ENCODE measurements around the gene SCNN1A. TPM values are rescaled to one million over a fixed set of nuclear protein-coding genes. Genes with fewer than 3 reads are reported as not detected.

The SCNN1A gene
- total RNA-seq, 1 experiment from 2014 or later, result 2.9 TPM

- Histone ChIP-seq H3K9me2 (replicated peaks; ENCODE audit: low read length) (no peaks in the 10 kb centered on the region), H3K27ac (ENCODE audit: low read length) (peak within 1 kb of the TSS; percentile 82), H3K9me3 (ENCODE audit: low read length) (no peaks in the 10 kb centered on the region), H3K4me3 (ENCODE audit: low read length) (peak within 1 kb of the TSS; percentile 90), H3K36me3 (ENCODE audit: low read depth, low read length) (peaks cover 21% of the 10 kb centered on the region), H3F3A (ENCODE audit: low read length, unreplicated experiment) (no peaks in the 10 kb centered on the region), H2AFZ (ENCODE audit: low read length) (peak within 1 kb of the TSS; percentile 75), H3K4me1 (ENCODE audit: insufficient read depth, low read length) (peaks cover 27% of the 10 kb centered on the region), H3K9ac (ENCODE audit: low read length) (peak within 1 kb of the TSS; percentile 99), H3K27me3 (ENCODE audit: low read length) (no peaks in the 10 kb centered on the region), H3K4me2 (ENCODE audit: low read length) (peak within 1 kb of the TSS; percentile 96), H3K79me2 (ENCODE audit: low read length) (peaks cover 55% of the 10 kb centered on the region), H4K20me1 (ENCODE audit: low read length) (no peaks in the 10 kb centered on the region)
- ChIA-PET CTCF (interaction anchor here (1.0 to 1.8 kb wide), 3 partner anchors 47 to 81 kb away, joined by 3 to 8 read pairs (median 5); no protein-coding TSS in a partner anchor), POLR2A (ENCODE audit: unreplicated experiment) (interaction anchor here (0.7 to 1.0 kb wide), 4 partner anchors 11 to 149 kb away, joined by 3 to 7 read pairs (median 4); no protein-coding TSS in a partner anchor)
- BruUV-seq (replicated peaks), result TSS peak; percentile 78
- TF ChIP-seq EZH2 (IDR thresholded peaks at IDR 0.05; ENCODE audit: low read length, unreplicated experiment), result no peak
- TF ChIP-seq CTCF (conservative IDR thresholded peaks at IDR 0.05; ENCODE audit: low read depth, low read length), result no peak
- TF ChIP-seq EZH2phosphoT487 (IDR thresholded peaks at IDR 0.05; ENCODE audit: borderline replicate concordance, low read length), result no peak
- intact Hi-C loops (cut with micrococcal nuclease), result loop anchor here (2.0 kb wide), 1 partner anchor 43 kb away; no protein-coding TSS in a partner anchor
- peak; percentile 95 for ATAC-seq
- peak; percentile 87 for DNase-seq
Measured at GRCh38 chr12:6383572-6384498, 8.5 kb upstream of the SCNN1A start, which contains the start of gene LTBR. LTBR (plus strand) TSS chr12:6384162; CDS start chr12:6384359, 197 bp downstream.

- Histone ChIP-seq H3K9me3 (ENCODE audit: low read length) (no peaks in the 10 kb centered on the region), H3K79me2 (ENCODE audit: low read length) (peaks cover 50% of the 10 kb centered on the region), H3K4me3 (ENCODE audit: low read length) (no peak overlapping the region), H3K4me1 (ENCODE audit: insufficient read depth, low read length) (peaks cover 27% of the 10 kb centered on the region), H3K36me3 (ENCODE audit: low read depth, low read length) (peaks cover 16% of the 10 kb centered on the region), H4K20me1 (ENCODE audit: low read length) (no peaks in the 10 kb centered on the region), H2AFZ (ENCODE audit: low read length) (no peak overlapping the region), H3K9ac (ENCODE audit: low read length) (no peak overlapping the region; the same call in 1 of the 2 replicates), H3K27me3 (ENCODE audit: low read length) (no peaks in the 10 kb centered on the region), H3K9me2 (replicated peaks; ENCODE audit: low read length) (no peaks in the 10 kb centered on the region), H3F3A (ENCODE audit: low read length, unreplicated experiment) (no peaks in the 10 kb centered on the region), H3K27ac (ENCODE audit: low read length) (0 out of 2 replicates have a peak overlapping the region, but pooled peaks have one; percentile 82), H3K4me2 (ENCODE audit: low read length) (peak overlapping the region; percentile 96)
- BruUV-seq (replicated peaks), result no TSS peak
- TF ChIP-seq CTCF (conservative IDR thresholded peaks at IDR 0.05; ENCODE audit: low read depth, low read length) (no peak), EZH2 (IDR thresholded peaks at IDR 0.05; ENCODE audit: low read length, unreplicated experiment) (no peak), EZH2phosphoT487 (IDR thresholded peaks at IDR 0.05; ENCODE audit: borderline replicate concordance, low read length) (no peak)
- CTCF ChIA-PET, result interaction anchor here (1.4 to 1.8 kb wide), 2 partner anchors 46 to 57 kb away, joined by 3 to 8 read pairs; no protein-coding TSS in a partner anchor
- DNase-seq (no peak), ATAC-seq (no peak)
- intact Hi-C loops (cut with micrococcal nuclease), result no loop called here
- POLR2A ChIA-PET (ENCODE audit: unreplicated experiment), result no interaction called here
Measured at GRCh38 chr12:6382982-6383381, 7.6 kb upstream of the SCNN1A start.

Data from PC-3 (cell line).